Measurements from ENCODE around the gene MRPL39.

MRPL39 gene

DNA sequence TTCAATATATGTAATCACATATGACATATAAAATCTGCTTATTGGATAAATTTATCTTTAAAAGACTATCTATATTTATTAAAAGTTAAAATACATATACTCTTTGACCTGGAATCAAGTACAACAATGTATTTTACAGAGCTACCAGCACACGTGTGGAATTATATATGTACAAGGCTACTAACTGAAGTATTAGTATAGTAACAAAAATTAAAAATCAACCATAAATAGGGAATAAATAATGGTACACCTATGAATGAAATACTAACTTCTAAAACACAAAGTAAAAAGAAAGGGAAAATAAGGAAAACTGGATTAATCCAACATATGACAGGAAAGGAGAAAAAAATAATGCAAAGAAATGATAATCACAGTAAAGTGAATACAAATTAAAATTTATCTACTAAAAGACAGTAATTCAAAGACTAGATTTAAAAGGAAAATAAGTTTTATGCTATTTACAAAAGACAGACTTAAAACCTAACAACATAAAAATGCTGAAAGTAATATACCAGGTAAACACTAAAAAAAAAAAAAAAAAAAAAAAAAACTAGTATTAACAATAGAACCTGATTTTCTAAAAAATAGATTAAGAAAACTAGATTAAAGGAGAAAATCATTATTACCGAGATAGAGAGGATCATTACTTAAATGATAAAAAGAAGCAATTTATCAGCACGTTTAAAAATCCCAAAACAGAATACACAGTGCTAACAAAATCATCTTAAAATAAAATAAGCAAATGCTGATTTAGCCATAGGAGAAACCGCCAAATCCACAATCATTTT lies 27.9 kb downstream of the MRPL39 start:
- Histone ChIP-seq H3K4me3 (ENCODE audit: low read length) (no peak overlapping the region), H3K4me1 (ENCODE audit: control insufficient read depth, insufficient read depth, low read length) (peaks cover 17% of the 10 kb centered on the region), H3K9me3 (ENCODE audit: control insufficient read depth, low read length) (no peaks in the 10 kb centered on the region), H3K27me3 (replicated peaks; ENCODE audit: control insufficient read depth, insufficient read depth, low read length) (no peaks in the 10 kb centered on the region), H3K9ac (ENCODE audit: low read length) (no peak overlapping the region), H3K36me3 (ENCODE audit: control insufficient read depth, insufficient read depth, low read length, severe bottlenecking) (peaks cover 9% of the 10 kb centered on the region)
- no peak for DNase-seq (ENCODE audit: low read depth)

DNA sequence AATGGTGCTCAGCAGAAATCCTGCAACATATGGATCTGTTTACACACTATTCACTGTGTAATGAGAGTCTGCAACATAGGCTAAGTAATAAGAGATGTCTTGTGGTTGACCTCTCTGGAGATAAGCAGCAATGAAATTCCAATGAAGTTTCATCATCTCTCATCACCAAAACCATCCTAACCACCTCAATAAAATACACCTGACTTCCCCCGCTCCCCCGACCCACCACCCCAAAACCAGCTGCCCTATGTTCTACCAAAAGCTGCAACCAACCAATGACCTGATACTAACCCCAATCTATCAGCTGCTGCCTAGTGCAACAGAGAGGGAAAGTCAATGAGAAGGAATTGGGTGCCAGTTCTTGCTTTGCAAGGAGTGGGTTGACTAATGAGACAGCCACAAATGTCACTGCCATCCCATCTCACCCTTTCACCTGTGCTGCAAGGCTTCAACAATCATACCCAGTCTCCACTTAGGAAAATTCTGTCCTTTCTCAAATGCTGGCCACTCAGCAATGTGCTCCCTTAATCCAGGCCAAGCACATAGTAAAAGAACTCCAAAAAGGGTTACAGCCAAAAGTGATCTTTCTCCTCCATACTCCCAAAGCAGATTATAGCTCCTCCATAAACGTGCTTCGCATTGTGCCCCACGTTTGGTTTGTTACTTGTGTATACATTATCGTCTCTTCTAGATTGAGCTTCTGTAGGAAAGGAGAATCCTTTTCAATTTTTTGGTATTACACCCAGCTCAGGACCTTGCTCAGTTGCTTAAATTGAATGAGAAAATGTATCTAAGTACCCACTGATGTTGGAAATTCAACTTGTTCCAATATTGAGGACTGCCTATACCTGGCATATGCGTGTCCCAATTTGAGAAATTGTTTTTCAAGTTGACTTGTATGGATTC lies 29.0 kb downstream of the MRPL39 start:
- no peaks in the 10 kb centered on the region for H3K9me3 ChIP-seq (ENCODE audit: control insufficient read depth, low read length)
- no peak for DNase-seq (ENCODE audit: low read depth)
- H3K4me1 ChIP-seq (ENCODE audit: control insufficient read depth, insufficient read depth, low read length): peaks cover 24% of the 10 kb centered on the region
- no peak overlapping the region for H3K9ac ChIP-seq (ENCODE audit: low read length)
- H3K27me3 ChIP-seq (replicated peaks; ENCODE audit: control insufficient read depth, insufficient read depth, low read length): no peaks in the 10 kb centered on the region
- no peak overlapping the region for H3K4me3 ChIP-seq (ENCODE audit: low read length)
- H3K36me3 ChIP-seq (ENCODE audit: control insufficient read depth, insufficient read depth, low read length, severe bottlenecking): peaks cover 7% of the 10 kb centered on the region

DNA sequence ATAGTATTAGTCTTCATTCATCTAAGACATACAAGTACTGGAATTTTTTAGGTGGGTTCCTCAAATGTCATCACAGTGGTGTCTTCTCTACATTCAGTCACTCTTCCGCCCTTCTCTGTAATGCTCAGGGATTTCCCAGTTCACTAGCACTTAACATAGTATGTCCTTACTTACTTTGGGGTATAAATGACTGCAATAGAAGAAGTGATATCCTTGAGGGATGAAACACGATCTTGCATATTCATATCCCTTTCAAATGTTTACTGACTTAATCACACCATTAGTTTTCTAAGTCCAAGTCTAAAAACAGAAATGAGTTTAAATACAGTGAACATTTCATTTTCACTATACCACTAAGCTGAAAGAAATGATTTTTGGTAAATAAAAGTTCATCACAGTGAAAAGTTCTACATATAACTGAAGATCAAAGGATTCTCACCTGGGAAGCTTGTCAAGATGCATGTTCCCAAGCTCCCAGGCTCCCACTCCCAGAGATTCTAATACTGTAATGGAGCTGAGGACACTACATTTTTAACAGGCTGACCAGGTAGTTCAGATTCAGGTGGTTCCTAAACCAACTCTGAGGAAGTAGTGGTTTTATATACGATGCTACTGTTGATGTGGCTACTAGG lies 29.7 kb downstream of the MRPL39 start:
- Histone ChIP-seq H3K9ac (ENCODE audit: low read length) (no peak overlapping the region), H3K4me1 (ENCODE audit: control insufficient read depth, insufficient read depth, low read length) (peaks cover 31% of the 10 kb centered on the region), H3K9me3 (ENCODE audit: control insufficient read depth, low read length) (no peaks in the 10 kb centered on the region), H3K36me3 (ENCODE audit: control insufficient read depth, insufficient read depth, low read length, severe bottlenecking) (peaks cover 4% of the 10 kb centered on the region), H3K27me3 (replicated peaks; ENCODE audit: control insufficient read depth, insufficient read depth, low read length) (no peaks in the 10 kb centered on the region), H3K4me3 (ENCODE audit: low read length) (no peak overlapping the region)
- DNase-seq (ENCODE audit: low read depth): no peak

DNA sequence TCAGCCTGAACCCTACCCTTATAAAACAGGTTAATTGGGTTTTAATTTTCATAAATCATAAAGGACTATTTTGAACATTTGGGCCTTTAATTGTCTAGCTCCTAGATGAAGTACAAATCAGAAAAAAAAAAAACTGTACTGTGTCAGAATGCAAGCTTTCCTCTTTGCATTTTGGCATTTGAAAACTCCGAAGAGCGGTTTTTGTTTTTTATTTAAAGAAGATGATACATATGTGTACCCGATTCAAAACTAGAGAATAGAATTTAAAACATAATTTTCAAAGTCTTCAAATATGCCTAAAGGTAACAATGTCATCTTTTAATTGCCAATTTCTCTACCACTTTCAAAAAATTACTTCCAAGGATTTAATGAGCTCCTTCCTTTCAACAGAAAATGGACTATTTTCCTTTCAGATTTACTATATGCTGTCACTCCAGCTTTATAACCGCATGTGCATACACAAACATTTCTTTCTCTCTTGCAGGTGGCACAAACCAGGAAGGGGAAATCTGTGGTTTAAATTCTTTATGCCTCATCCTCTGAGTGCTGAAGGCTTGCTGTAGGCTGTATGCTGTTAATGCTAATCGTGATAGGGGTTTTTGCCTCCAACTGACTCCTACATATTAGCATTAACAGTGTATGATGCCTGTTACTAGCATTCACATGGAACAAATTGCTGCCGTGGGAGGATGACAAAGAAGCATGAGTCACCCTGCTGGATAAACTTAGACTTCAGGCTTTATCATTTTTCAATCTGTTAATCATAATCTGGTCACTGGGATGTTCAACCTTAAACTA lies 33.7 kb downstream of the MRPL39 start:
- H3K4me1 ChIP-seq (ENCODE audit: control insufficient read depth, insufficient read depth, low read length): peaks cover 35% of the 10 kb centered on the region
- H3K9me3 ChIP-seq (ENCODE audit: control insufficient read depth, low read length): no peaks in the 10 kb centered on the region
- peak overlapping the region; percentile 16 for H3K9ac ChIP-seq (ENCODE audit: low read length)
- DNase-seq (ENCODE audit: low read depth): peak; percentile 85
- peak overlapping the region; percentile 34 for H3K4me3 ChIP-seq (ENCODE audit: low read length)
- peaks cover 4% of the 10 kb centered on the region for H3K36me3 ChIP-seq (ENCODE audit: control insufficient read depth, insufficient read depth, low read length, severe bottlenecking)
- no peaks in the 10 kb centered on the region for H3K27me3 ChIP-seq (replicated peaks; ENCODE audit: control insufficient read depth, insufficient read depth, low read length)

DNA sequence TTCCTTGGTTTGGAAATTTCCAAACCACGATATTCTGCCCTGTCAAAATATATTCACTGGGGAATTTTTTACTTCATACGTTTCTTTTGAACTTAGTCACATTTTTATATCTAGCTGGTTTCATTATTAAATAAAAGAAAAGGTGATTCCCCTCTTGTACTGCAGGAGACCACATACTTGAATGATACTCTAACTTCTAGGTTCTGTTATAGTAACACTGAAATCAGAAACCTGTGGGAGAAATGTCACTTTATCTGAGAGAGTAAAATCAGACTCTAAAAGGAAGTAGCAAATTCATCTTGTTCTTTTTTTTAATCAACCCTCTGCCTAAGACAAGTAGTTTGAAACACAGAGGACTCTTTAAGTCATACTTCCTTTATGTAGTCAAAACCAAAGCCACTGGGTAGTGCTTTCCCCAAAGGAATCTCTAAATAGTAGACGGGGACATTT lies 34.4 kb downstream of the MRPL39 start:
- Histone ChIP-seq H3K4me1 (ENCODE audit: control insufficient read depth, insufficient read depth, low read length) (peaks cover 42% of the 10 kb centered on the region), H3K9me3 (ENCODE audit: control insufficient read depth, low read length) (no peaks in the 10 kb centered on the region), H3K4me3 (ENCODE audit: low read length) (no peak overlapping the region), H3K27me3 (replicated peaks; ENCODE audit: control insufficient read depth, insufficient read depth, low read length) (no peaks in the 10 kb centered on the region), H3K36me3 (ENCODE audit: control insufficient read depth, insufficient read depth, low read length, severe bottlenecking) (peaks cover 4% of the 10 kb centered on the region), H3K9ac (ENCODE audit: low read length) (peak overlapping the region; percentile 16)
- DNase-seq (ENCODE audit: low read depth): peak; percentile 20

DNA sequence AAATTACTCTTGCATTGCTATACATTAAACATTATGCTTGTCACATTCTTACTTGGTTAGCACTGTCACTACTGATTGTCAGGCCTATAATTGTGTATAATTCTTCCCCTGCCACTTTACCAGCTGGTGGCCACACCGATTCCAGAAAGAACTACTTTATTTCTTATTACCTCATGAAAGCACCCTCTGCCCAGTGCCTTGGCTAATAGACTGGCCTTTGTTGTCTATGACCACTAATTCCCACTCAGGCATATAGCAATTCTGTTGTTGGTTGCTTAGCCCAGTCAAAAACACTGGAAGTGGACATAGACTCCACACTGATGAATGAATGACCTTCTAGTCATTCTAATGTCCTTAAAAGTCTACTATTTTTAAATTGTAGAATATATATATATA lies 35.6 kb downstream of the MRPL39 start:
- Histone ChIP-seq H3K9ac (ENCODE audit: low read length) (no peak overlapping the region), H3K4me1 (ENCODE audit: control insufficient read depth, insufficient read depth, low read length) (peaks cover 46% of the 10 kb centered on the region), H3K4me3 (ENCODE audit: low read length) (no peak overlapping the region), H3K9me3 (ENCODE audit: control insufficient read depth, low read length) (no peaks in the 10 kb centered on the region), H3K27me3 (replicated peaks; ENCODE audit: control insufficient read depth, insufficient read depth, low read length) (no peaks in the 10 kb centered on the region), H3K36me3 (ENCODE audit: control insufficient read depth, insufficient read depth, low read length, severe bottlenecking) (no peaks in the 10 kb centered on the region)
- no peak for DNase-seq (ENCODE audit: low read depth)

DNA sequence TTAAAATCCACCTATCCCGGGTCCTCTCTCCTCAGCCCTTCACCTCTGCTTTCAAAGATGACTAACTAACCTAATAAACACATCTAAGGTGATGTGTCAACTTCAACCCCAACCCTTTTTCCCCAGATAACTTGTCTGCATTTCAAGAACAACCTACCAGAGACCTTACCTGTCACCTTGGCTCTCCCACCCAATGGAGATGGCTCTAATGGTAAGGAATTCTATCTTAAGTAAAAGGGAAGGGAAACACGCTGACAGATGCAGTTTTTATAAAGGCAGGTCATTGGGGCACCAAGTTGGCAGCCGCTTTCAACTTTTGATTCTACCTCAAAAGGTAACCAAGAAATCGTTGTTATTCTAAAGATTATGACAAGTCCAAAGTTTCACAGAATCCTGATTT lies 37.6 kb downstream of the MRPL39 start:
- H3K9me3 ChIP-seq (ENCODE audit: control insufficient read depth, low read length): no peaks in the 10 kb centered on the region
- no peak for DNase-seq (ENCODE audit: low read depth)

DNA sequence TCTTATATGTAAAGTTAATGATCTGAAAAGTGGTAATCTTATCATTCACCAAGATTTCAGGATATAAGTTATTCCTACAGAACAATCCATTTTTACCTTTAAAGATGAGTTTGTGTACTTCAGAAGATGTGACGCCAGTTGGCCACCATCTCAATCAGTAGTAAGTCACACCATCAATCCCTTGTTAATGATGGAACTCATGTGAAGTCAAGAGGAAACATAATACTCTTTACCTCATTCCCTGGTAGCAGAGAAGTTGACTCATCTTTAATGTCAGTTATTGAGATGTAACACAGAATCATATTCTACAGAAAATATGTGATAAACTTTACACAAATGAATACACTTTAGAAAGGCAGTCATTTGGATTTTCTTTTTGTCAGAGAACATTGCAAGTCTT lies 38.2 kb downstream of the MRPL39 start:
- H3K36me3 ChIP-seq (ENCODE audit: control insufficient read depth, insufficient read depth, low read length, severe bottlenecking): peaks cover 12% of the 10 kb centered on the region
- H3K9ac ChIP-seq (ENCODE audit: low read length): no peak overlapping the region
- H3K4me1 ChIP-seq (ENCODE audit: control insufficient read depth, insufficient read depth, low read length): peaks cover 29% of the 10 kb centered on the region
- no peaks in the 10 kb centered on the region for H3K9me3 ChIP-seq (ENCODE audit: control insufficient read depth, low read length)
- no peaks in the 10 kb centered on the region for H3K27me3 ChIP-seq (replicated peaks; ENCODE audit: control insufficient read depth, insufficient read depth, low read length)
- DNase-seq (ENCODE audit: low read depth): no peak
- H3K4me3 ChIP-seq (ENCODE audit: low read length): no peak overlapping the region

More for the DNA sequence above, 37.6 kb downstream of the MRPL39 start:
- H3K27me3 ChIP-seq (replicated peaks; ENCODE audit: control insufficient read depth, insufficient read depth, low read length): no peaks in the 10 kb centered on the region
- H3K4me3 ChIP-seq (ENCODE audit: low read length): no peak overlapping the region
- H3K36me3 ChIP-seq (ENCODE audit: control insufficient read depth, insufficient read depth, low read length, severe bottlenecking): peaks cover 12% of the 10 kb centered on the region
- peaks cover 32% of the 10 kb centered on the region for H3K4me1 ChIP-seq (ENCODE audit: control insufficient read depth, insufficient read depth, low read length)
- H3K9ac ChIP-seq (ENCODE audit: low read length): no peak overlapping the region

DNA sequence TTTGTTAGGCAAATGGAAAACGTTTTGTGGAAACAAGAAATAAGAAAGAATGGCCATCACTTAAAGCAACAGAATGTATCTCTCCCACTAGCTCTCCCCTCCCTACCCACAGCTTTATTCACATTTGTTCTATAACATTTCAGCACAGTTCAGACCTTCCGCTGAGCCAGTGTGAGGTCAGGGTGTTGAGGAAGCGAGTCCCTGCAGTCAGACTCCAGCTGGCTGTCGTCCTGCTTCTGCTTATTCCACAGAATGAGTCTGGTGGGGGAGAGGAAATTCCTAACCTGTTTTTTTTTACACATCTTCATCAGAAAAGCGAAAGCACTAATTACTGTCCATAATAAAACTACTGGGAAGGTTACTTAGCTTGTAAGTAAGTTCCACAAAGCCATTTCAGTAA lies 39.0 kb downstream of the MRPL39 start:
- DNase-seq (ENCODE audit: low read depth): no peak

DNA sequence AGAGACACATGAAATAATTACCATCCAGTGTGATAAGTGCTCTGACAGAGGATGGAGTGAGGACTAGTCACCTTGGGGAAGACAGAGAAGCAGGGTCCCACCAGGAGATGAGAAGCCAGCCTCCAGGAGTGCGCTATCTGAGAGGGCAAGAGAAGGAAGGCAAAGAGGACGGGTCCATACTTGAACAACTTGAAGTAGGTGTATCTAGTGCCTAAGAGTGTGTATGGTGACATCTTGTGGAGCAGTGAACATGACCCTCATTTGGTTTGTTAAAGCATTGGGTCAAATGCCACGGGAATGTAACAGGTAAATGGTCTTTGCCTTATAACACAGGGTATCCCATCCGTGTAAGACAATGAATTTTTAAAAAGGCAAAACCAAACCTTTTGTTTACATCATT lies 39.8 kb downstream of the MRPL39 start:
- H3K9me3 ChIP-seq (ENCODE audit: control insufficient read depth, low read length): no peaks in the 10 kb centered on the region
- H3K27me3 ChIP-seq (replicated peaks; ENCODE audit: control insufficient read depth, insufficient read depth, low read length): no peaks in the 10 kb centered on the region
- H3K36me3 ChIP-seq (ENCODE audit: control insufficient read depth, insufficient read depth, low read length, severe bottlenecking): peaks cover 12% of the 10 kb centered on the region
- peaks cover 29% of the 10 kb centered on the region for H3K4me1 ChIP-seq (ENCODE audit: control insufficient read depth, insufficient read depth, low read length)
- no peak for DNase-seq (ENCODE audit: low read depth)
- H3K4me3 ChIP-seq (ENCODE audit: low read length): no peak overlapping the region
- H3K9ac ChIP-seq (ENCODE audit: low read length): no peak overlapping the region

More for the DNA sequence above, 39.0 kb downstream of the MRPL39 start:
- H3K9ac ChIP-seq (ENCODE audit: low read length): peak overlapping the region; percentile 62
- H3K36me3 ChIP-seq (ENCODE audit: control insufficient read depth, insufficient read depth, low read length, severe bottlenecking): peaks cover 12% of the 10 kb centered on the region
- H3K4me3 ChIP-seq (ENCODE audit: low read length): peak overlapping the region; percentile 63
- H3K27me3 ChIP-seq (replicated peaks; ENCODE audit: control insufficient read depth, insufficient read depth, low read length): no peaks in the 10 kb centered on the region
- H3K9me3 ChIP-seq (ENCODE audit: control insufficient read depth, low read length): no peaks in the 10 kb centered on the region
- peaks cover 29% of the 10 kb centered on the region for H3K4me1 ChIP-seq (ENCODE audit: control insufficient read depth, insufficient read depth, low read length)
